HG02840 (cell line): ENCODE data around the gene TMPRSS3.

ENCODE experiments used
- ATAC-seq: cut with Tn5 transposase; IDR thresholded peaks from one replicate; pipeline ENCODE4 v1.9.1; 2021; ENCODE audit warnings: mild to moderate bottlenecking, moderate library complexity, moderate number of reproducible peaks; ENCODE audit not compliant: unreplicated experiment, low FRiP score

TMPRSS3 gene

DNA sequence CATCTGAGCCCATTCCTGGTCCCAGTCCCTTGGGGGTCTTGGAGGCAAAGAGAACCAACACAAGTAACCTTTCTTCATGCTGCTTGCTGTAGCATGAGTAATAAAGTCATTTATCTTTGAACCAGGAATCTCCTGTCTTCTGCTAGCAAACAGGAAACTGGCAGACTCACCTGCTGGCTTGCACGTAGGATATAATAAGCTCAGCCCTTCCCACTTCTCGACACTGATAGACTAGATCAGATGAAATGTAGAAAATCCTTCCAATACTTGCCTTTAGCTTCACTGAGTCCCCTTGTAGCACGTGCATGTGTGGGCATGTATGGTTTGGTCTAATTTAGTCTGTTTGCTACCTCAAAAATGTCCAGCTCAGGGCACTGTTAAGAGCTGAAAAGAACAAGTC is 38.5 kb downstream of the TMPRSS3 start:
- ATAC-seq = no peak

DNA sequence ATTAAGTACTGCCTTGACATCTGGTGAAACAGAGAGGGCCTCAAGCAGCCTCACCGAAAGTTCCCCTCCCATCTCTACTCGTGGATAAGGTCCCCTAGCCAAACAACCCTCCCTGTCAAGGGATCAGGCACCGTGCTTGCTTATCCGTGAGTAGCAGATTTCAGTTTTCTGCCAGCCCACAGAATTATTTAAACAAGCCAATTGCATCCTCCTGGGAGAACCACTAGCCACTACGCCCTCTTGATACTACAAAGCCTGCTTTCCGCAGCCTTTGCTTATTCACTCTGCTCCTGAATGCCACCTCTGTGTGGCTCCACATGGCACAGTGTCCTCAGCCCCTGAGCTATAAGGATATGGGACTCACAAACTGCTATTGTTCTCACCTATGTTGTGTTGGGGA is 39.2 kb downstream of the TMPRSS3 start:
- ATAC-seq = no peak

DNA sequence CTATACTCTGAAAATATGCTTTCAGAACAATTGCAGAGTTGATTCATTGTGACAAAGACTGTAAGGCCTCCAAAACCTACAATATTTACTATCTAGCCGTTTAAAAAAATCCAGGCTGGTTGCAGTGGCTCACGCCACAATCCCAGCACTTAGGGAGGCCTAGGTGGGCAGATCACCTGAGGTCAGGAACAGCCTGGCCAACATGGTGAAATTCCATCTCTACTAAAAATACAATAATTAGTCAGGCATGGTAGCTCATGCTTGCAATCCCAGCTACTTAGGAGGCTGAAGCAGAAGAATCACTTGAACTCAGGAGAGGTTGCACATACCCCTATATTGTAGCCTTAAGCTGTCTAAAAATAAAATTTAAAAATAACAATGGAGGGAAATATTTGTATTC is 39.8 kb downstream of the TMPRSS3 start:
- no peak for ATAC-seq

DNA sequence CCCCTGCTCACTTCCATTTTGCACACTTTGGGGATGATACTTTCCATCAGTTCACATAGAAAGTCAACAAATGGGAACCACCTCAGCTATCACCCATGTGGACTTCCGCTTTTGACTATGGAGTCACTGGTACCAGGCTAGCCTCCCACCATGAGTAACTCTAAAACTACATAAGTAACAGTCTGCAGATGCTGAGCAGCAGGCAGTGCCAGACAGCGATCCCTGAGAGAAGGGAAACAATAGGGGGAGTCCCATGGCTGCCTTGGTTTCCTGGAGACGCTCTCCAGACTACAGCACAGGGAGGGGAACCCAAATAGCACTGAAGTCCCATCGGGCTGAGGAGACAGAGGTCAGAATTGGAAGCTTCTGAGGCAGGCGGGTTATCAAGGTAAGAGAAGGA is 42.2 kb downstream of the TMPRSS3 start:
- ATAC-seq = no peak

DNA sequence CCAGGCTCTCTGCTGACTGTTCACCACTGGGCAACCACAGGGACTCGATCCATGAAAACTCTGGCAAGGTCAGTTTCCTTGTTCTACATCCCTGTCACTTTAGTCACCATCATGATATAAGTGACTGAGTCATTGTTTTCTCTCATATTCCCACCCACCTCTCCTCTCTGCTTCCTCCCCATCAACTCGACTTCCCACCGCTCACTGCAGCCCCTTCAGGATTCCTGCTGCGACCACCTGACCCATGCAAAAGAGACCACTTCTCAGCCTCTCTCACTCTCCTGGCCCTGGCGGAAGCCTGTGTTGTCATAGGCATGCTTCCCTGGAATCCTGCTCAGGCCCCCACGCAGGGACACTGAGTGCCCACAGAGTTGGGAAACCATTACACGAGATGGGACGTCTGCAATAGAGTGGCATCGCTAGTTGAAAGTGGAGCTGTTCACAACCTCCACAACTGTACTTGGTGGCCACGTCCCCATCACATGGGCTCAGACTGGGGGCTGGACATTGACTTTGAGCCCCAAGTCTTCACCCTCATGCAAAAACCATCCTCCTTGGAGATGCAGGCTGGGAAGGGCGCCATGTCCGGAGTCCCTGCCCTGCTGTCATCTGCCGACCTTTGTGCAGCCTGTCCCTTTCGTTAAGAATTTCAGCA is 43.3 kb downstream of the TMPRSS3 start:
- ATAC-seq = no peak

DNA sequence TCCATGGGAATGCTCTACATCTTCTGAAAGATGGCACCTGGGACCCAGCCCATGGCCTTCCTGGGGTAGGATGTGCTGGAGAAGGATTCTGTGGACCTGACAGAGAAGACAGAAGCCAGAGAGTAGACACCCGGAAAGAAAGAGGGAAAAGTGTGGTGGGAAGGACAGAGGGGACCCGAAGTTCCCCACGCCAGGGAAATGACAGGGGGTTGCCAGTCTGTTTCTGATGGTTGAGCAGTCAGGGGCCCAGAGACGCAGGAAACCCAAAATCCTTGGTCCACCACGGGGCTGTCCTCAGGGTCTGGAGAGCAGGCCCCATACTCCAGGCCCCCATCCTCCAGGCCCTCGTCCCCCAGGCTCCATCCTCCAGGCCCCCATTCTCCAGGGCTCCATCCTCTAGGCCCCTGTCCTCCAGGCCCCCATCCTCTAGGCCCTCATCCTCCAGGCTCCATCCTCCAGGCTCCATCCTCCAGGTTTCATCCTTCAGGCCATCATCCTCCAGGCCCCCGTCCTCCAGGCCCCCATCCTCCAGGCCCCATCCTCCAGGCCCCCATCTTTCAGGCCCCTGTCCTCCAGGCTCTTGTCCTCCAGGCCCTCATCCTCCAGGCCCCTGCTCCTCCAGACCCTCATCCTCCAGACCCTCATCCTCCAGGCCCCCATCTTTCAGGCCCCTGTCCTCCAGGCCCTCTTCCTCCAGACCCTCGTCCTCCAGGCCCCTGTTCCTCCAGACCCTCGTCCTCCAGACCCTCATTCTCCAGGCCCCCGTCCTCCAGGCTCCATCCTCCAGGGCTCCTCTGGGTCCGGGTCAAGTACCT is 44.0 kb downstream of the TMPRSS3 start:
- no peak for ATAC-seq

DNA sequence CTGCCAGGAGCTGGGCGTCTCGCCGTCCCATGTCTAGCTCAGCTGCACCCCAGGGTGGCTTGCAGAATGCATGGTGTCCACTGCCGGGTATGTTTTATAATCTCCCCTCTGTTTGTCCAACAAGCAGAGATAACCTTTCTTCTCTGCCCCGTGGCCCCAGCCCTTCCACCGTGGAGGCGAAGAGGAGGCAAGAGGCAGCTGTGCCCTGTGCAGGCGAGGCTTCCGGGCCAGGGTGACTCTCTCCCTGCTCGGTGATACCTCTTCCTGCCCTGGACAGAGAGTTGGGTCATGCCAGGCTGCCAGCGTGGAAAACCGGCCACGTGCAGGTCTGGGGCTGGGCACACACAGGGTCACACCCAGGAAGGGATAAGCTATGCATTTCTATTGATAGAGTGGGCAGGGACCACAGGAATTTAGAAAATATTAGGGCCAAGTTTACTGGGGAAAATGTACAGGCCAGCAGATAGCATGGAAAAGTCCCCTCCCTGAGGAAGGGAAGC is 44.9 kb downstream of the TMPRSS3 start, which contains the start of gene TFF2:
TFF2 (minus strand) TSS at position 68 of the 500 bp plus-strand sequence; CDS start at position 31, 37 bp downstream.
- ATAC-seq = no peak

DNA sequence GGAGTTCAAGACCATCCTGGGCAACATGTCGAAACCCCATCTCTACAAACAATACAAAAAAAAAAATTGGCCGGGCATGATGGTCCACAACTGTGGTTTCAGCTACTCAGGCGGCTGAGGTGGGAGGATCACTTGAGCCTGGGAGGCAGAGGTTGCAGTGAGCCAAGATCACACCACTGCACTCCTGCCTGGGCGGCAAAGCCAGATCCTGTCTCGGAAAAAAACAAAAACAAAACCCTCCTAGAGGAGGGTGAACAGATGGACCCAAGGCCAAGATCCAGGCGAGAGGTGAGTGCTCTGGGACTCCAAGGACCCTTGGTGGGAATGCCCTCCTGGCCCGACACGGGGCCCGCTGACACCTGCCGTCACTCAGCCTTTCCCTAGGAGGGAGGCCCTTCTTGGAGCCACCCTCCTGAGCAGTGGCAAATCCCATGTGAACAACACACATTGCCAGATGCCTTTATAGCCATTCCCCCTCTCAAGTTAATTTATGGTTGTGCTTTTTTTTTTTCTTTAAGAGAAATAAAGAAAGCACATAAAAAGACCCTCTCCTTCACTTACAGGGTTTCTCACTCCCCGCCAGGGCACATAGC is 45.4 kb downstream of the TMPRSS3 start:
- ATAC-seq = no peak

DNA sequence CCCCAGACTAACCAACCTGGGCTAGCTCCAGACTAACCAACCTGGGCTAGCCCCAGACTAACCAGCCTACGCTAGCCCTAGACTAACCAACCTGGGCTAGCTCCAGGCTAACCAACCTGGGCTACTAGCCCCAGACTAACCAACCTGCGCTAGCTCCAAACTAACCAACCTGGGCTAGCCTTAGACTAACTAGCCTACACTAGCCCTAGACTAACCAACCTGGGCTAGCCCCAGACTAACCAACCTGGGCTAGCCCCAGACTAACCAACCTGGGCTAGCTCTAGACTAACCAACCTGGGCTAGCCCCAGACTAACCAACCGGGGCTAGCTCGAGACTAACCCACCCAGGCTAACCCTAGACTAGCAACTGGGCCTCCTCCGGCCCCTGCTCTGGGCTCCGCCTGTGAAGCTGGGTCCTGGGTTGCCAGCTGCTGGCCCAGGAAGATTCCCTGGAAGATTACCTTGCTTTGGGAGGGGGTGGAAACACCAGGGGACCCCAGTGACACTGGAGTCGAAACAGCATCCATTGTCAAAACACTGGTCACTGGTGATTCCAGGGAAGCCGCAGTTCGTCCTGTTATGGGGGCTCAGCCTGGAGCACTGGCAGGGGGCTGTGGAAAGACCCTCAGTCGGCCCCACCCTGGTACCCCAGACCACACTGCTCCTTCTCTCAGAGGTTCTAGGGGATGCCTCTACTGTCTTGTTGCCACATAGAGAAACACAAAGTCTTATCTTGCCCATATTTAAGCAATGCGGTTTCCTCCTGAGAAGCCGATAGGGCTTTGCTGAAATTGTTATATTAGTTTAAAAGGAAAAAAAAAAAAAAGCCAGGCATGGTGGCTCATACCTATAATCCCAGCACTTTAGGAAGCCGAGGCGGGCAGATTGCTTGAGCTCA is 46.2 kb downstream of the TMPRSS3 start:
- ATAC-seq = no peak

DNA sequence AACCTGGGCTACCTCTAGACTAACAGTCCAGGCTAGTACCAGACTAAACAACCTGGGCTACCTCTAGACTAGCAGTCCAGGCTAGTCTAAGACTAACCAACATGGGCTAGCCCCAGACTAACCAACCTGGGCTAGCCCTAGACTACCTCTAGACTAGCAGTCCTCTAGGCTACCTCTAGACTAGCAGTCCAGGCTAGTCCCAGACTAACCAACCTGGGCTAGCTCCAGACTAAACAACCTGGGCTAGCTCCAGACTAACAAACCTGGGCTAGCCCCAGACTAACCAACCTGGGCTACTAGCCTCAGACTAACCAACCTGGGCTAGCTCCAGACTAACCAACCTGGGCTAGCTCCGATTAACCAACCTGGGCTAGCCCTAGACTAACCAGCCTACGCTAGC is 47.1 kb downstream of the TMPRSS3 start:
- no peak for ATAC-seq

DNA sequence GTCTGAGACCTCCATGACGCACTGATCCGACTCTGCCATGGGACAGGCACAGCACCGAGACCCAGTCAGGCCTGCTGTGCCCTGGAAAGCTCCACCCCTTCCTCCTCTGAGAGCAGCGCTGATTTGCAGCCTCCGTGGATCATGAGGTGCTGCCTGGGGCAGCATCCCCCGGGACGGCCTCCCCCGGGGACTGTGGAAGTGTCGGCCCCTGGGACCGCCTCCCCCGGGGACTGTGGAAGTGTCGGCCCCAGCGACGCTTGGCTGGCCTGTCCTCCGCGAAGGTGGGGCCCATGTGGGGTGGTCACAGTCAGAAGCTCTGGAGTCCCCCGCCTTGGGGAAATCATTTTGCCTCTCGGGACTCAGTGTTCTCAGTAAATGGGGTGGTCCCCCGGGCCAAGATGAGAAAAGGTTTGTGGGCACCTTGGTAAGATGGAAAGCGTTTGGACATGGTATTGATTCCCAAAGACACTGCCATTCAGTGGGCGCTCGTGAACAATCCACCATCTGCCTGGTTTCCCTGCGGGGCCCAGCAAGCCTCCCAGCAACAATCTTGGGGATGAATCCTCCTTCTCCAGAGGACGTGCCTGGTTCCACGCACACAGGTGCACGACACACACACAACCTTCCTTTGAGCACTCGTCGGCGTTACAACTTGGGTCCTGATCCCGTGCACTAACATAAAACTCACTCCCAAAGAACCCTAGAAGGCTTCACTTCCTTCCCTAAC is 48.1 kb downstream of the TMPRSS3 start:
- no peak for ATAC-seq

DNA sequence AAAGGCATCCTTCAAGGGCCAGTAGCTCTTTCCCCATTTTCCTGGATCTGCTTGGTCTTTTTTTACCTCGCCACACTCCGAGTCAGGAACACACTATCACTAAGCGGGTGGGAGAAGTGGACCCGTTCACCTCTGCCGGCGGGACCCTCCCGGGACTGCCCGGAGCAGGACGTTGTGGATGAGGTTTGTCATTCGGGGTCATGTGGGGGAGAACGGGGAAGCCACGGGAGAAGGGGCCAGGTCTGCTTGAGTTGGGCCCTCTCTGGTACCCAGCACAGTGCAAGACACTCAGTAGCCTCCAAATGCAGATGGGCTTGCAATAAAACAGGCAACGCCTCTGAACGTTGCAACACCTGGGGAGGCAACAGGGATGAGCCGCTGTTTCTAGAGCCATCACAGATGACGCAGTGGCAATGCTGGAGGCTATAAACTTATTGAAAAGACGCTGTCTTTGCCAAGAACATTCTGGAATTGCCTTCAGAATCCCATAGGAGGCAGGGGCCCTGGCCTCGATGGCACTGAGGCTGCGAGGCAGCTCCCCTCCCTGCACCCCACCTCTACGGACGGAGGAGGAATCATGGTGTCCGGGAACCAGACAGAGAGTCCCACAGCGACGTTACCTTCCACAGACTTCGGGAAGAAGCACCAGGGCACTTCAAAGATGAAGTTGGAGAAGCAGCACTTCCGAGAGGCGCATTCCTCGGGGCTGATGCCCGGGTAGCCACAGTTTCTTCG is 48.8 kb downstream of the TMPRSS3 start:
- ATAC-seq = no peak

DNA sequence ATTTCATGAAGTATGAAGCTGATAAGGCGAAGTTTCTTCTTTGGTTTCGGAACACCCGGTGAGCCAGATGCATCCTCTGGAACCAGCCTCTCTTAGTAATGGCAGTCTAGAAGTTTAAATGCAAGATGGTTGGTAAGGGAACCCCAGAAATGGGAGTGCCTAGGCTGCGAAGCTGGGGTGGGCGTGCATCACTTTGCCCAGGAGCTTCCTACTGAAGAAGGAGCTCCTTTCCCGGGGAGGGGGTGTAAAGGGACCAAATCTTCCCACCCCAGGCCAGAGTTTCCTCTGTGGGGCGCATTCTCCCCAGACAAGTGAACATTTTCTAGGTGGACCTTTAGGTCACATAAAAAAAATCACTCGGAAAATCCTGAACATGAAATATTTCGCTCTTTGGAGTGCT is 49.4 kb downstream of the TMPRSS3 start:
- ATAC-seq = no peak

DNA sequence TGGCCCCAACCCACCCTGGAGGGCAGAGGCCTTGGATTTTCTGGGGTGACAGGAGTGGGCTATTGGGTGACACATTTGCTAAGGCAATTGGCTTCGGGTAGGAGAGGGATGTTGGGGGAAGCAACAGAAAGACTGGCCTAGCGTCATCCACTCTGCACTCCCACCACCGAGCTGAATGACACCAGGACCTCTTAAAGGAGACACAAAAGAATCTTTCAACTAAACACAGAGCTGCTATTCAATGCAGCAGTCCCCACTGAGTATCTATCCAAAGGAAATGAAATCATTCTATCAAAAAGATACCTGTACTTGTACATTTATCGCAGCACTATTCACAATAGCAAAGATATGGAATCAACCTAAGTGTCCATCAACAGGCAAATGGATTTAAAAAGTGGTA is 51.2 kb downstream of the TMPRSS3 start:
- no peak for ATAC-seq

DNA sequence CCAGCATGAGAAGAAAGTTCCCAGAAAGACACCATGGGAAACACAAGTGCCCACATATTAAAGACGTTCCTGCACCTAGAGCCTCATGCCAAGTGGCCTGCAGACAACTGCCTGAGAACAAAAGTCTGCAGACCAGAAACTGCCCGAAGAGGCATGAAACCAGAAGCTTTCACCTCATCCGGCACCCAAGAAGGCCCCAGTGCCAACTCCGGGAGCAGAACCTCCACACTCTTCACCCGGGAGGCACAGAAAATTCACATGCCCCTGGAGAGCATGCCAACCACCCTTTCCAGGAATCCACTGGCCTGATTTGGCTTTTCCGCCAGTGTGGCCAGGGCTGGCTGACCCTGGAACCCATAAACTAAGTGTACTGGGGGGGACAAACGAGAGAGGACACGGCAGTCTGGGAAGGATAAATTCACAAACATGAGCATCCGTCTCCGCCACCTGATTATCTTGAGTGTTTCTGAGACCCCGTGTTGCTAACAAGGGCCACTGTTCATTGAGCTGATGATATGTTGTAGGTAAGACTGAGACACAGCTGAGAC is 51.8 kb downstream of the TMPRSS3 start:
- no peak for ATAC-seq

DNA sequence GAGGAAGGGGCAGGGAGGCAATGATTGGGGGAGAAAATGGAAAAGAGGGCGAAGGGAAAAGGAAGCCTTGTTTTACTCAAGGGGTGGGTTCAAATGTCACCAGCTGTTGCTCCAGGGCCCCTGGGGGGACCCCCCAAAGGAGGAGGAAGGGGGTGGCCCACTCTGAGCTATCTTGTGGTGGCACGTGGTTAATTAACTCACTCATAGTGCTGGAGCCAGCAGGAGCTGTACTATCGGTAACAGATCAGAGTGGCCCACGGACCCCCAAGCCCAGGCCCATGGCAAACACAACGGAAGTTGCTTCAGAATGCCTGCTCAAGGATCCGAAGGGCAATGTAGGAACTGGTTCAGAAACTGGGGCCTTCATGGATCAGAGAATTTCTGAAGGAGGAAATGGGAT is 52.3 kb downstream of the TMPRSS3 start:
- no peak for ATAC-seq

DNA sequence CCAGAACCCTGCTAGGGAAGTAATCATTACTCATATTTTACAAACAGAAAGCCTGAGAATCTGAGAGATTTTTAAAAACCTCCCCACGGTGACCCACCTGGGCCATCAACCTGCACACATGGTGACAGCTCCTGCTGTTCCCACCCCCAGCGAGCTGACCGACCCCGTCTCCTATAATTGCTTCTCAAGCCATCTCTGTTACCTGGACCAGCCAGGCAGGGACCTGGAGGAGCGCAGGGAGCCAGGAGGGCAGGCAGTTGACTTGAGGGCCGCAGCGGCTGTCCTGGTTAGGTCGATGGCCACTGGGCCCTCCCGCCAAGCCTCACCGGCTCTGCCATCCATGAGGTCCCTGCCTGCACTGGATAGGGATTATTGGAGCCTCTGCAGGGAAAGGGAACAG is 52.8 kb downstream of the TMPRSS3 start:
- ATAC-seq = no peak

DNA sequence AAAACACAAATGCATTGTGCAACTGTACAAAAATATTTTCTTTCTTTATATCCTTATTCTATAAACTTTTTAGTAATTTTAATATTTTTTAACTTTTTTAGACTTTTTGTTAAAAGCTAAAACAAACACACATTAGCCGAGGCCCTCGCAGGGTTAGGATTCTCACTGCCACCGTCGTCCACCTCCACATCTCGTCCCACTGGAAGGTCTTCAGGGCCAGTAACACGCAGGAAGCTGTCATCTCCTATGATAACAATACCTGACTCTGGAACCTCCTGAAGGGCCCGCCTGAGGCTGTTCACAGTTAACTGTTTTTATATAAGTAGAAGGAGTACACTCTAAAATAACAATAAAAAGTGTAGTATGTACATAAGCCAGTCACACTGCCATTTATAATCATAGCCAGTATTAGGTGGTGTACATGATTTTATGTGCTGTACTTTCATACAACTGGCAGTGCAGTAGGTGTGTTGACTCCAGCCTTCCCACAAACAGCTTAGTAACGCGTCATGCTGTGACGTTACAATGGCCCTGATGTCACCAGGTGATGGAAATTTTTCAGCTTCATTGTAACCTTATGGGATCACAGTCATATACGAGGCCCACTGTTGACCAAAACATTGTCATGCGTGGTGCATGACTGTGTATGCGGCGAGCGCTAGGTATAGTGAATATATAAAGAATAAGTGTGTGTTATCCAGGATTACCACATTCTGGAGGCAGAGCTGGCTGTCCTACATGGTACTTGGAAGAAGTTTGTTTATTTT is 53.9 kb downstream of the TMPRSS3 start:
- ATAC-seq = no peak
